DMS114 treated with DMSO at 0.1 percent for 48 hours (cell line): ENCODE measurements around the gene NPTX1.
"Not testable (repeated sequence)": the region's sequence is repeated elsewhere in the genome, so short reads cannot be mapped to it uniquely, and the experiment has no call there.

ENCODE experiments used
- DNase-seq: peaks from one replicate; lab custom pipeline; 2025; ENCODE audit not compliant: unreplicated experiment; lab: John Stamatoyannopoulos, UW

Gene NPTX1

GRCh38 chr17:80475910-80476876 is at the start of gene NPTX1:
TSS of gene NPTX1 (minus strand) at chr17:80476607. CDS start at chr17:80476446, 161 bp downstream.
- no peak for DNase-seq

GRCh38 chr17:80523956-80524712 is 47.7 kb upstream of the NPTX1 start:
- no peak for DNase-seq

DNA sequence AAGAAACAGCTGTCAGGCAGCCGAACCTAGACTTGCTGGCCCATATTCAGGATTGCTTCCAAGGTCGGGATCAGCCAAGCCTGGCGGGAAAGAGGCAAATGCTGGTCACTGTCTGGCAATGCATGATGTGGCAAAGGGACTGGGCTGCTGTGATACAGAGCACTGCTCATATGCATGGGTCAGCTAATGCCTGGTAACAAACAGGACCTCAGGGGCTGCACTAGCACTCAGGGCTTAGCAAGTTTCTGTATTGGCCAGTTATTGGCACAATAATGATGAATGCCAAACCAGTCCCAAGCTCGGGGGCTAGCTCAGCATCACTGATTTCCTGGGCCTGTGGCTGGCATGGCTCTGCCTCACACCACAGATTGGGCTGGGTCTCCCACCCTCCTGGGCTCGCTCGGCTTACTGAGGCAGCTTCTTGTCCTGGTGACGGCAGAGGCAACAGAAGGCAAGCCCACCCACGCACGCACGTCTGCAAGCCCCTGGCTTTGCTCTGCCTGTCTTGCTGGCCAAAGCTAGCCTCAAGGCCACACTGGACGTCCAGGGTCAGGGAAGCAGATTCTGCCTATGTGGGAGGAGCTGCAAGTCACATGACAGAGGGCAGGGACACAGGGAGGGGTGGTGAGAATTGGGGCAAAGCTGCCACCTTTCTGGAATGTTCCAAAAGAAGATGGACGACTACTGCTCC is 46.8 kb upstream of the NPTX1 start:
- no peak for DNase-seq

DNA sequence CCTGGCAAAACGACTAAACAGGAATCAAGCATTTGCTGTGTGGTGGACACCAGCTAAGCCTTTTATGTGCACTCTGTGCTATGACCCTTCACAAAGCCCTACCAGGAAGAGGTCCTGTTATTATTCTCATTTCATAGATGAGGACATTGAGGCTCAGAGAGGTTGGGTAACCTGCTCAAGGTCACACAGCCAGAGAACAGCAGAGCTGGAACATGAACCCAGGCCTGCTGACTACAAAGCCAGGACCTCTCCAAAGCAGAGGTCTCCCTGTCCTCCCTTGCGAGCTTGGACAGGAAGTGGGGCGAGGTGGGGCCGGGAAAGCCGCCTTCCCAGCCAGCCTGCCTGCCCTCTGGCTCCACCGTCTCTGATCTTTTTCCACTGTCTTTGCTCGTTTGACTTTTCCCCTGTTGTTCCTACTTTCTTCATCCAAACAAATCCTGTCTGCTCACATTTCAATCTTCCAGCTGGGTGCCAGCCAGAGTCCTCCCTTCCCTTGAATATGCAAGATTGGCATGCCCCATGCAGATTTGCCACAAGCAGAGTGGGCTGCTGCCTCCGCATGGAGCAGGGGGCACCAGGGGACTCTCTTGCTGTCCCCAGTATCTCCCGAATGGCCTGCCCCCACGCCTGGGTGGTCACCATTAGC is 44.5 kb upstream of the NPTX1 start:
- no peak for DNase-seq

DNA sequence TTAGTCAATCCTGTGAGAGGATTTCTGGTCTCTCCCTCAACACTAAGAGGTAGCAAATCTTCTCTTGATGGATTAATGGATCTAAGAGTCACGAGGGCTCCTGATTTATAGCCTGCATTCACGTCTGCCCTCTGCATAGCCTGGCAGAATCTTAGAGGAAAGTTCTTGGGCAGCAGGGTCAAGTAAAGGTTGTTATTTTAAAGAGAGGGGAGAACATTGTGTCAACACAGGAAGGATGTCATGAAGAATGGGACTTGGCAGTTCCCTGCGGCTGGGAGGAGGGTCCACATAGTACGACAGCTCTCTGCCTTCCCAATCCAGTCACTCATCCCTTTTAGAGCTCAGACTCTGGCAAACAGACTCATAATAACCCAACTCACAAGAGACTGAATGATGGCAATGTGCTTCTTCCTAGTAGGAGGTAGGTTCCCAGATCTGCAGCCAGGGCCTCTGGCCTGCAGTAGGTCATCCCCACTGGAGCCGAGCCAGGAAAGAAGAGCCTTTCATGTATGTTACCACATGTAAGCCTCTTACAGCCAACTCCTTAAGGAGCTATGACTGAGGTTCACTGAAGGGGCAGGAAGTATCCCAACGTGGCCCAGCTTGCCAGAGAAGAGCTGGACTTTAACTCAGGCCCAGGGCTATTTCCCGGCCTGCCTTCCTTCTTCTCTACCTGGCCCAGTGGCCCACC is 42.8 kb upstream of the NPTX1 start:
- DNase-seq = no peak

DNA sequence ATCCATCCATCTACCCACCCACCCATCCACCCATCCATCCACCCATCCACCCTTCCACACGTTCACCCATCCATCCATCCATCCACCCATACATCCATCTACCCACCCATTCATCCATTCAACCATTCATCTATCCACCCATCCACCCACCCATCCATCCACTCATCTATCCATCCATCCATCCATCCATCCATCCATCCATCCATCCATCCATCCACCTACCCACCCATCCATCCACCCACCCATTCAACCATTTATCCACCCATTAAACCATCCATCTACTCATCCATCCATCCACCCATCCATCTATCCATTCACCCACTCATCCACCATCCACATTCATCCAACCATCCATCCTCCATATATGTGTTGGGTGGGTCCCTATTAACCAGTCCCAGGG is 42.0 kb upstream of the NPTX1 start:
- no peak for DNase-seq

GRCh38 chr17:80517641-80518040 is 41.2 kb upstream of the NPTX1 start:
- DNase-seq = no peak

GRCh38 chr17:80516171-80516932 is 39.9 kb upstream of the NPTX1 start:
- DNase-seq = no peak

DNA sequence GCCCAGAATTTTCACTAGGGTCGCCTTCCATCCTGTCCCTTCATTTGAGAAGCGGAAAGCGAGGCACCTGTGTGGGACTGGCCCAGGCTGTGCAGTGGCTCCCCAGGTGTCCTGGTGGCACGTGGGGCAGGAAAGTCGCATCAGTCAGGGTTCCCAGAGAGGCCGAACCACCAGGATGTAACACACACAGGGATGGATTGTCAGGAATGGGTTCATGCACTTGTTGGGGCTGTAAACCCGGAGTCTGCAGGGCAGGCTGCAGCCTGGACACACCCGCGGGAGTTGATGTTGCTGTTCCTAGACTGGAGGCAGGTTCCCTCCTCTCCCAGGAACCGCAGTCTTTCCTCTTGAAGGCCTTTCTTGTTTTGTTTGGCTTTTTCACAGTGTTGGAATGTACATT is 37.5 kb upstream of the NPTX1 start:
- no peak for DNase-seq

DNA sequence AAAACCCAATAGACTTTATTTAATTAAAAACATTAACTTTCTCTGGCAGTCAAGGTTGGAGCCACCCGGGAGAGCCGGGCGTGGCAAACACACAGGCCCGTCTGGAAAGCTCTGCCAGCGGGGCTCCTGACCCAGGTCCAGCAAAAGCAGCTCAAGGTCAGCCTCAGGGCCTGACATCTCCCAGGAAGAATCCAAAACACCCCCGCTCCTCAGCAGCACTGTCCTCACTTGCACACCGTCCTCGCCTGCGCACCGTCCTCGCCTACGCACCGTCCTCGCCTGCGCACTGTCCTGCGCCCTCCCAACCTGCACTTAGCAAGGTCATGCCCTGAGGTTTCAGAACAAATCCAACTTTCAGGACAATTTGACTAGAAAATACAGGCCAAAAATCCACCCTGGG is 36.8 kb upstream of the NPTX1 start:
- no peak for DNase-seq

GRCh38 chr17:80512233-80512632 is 35.8 kb upstream of the NPTX1 start:
- DNase-seq = no peak

GRCh38 chr17:80511222-80512180 is 35.1 kb upstream of the NPTX1 start:
- no peak for DNase-seq

GRCh38 chr17:80510772-80511171 is 34.4 kb upstream of the NPTX1 start:
- DNase-seq = no peak

DNA sequence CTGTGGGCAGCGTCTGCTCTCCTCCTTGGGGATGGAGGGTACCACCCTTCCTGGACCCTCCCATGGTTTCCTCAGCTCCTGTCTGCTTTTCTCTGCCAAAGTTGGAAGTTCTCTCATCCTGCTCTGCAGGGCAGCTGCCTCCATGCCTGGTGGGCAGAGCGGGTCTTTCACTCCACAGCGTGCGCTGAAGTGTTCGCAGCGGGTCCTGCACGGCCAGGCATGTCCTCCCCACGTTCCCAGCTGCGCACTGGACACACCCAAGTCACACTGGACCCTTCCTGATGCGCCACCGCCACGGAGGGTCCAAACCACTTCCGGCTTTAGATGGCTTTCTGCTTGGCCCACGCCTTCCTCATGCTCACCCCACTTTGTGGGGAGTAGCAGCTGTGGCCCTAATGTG is 33.7 kb upstream of the NPTX1 start:
- DNase-seq = no peak

GRCh38 chr17:80509311-80509710 is 32.9 kb upstream of the NPTX1 start:
- DNase-seq = no peak

DNA sequence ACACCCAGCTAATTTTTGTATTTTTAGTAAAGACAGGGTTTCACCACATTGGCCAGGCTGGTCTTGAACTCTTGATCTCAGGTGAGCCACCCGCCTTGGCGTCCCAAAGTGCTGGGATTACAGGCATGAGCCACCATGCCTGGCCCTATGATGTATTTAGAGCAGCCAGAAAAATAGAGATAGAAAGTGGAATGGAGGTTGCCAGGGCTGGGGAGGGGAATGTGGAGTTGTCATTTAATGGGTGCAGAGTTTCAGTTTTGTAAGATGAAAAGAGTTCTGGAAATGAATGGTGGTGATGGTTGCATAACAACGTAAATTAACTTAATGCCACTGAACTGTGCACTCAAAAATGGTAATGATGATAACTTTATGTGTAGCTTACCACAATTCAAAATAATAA is 31.6 kb upstream of the NPTX1 start:
- no peak for DNase-seq

DNA sequence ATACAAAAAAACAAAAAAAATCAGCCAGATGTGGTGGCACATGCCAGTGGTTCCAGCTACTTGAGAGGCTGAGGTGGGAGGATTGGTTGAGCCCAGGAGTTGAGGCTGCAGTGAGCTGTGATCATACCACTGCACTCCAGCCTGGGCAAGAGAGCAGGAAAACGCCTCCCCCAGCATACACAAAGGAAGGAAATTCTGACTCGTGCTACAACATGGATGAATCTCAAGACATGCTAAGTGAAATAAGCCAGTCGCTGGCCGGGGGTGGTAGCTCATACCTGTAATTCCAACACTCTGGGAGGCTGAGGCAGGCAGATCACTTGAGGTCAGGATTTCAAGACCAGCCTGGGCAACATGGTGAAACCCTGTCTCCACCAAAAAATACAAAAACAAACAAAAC is 30.8 kb upstream of the NPTX1 start:
- not testable (repeated sequence) for DNase-seq

DNA sequence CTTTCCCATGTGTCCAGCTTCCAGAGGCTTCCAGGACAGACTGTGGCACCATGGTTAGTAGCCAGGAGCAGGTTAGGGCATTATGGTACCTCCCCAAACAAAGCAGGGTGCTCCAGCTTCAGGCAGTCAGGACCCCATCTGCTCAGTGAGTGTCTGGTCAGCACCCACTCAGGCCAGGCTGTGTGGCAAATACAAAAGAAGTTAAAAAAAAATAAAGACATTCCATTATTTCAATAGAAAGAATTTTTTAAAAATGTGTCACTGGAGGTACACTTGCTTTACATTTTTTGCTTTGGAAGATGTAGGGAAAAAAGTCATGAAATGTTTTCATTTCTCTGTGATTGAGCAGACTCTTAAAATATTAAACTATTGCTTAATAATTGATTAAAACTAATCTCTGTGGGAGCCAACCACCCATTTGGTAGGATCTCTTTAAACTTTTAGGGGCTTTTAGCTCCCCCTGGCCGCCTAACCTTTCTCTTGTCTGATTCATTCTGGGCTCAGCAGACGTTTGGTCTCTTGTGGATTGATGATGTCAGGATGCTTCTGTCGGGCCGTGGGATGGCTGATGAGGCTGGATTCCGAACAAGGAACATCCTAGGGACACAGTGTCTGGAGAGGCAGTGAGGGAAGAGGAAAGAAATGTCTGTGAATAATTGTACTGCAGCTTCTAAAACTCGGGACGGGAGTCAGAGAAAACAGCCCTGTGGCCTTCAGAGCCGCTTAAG is 28.4 kb upstream of the NPTX1 start:
- no peak for DNase-seq
